Omental fat pad (tissue), 4 donors: ENCODE data around the gene TRPV4. TPM values are rescaled to one million over a fixed set of nuclear protein-coding genes. Genes with fewer than 3 reads are reported as not detected.

ENCODE experiments used
- ATAC-seq: fragments of 150-250 bp; one replicate; pipeline ENCODE4 v1.9.1; 2016; ENCODE audit warnings: mild to moderate bottlenecking, moderate library complexity; ENCODE audit not compliant: low FRiP score
- DNase-seq: peaks from one replicate; pipeline ENCODE4 v3.0.0-alpha.2; 2019; ENCODE audit warnings: low spot score
- total RNA-seq, 4 donors: library from RNA; depleted of rRNA; stranded (reverse); fragments of >200 nt; gene quantifications; one replicate each; pipeline ENCODE4 v1.1.0, GENCODE V29; 2016
- TF ChIP-seq, protein P1 (sequence below), 3 donors: fragments of 450-650 bp; IDR thresholded peaks; one replicate each; pipeline ENCODE4 v1.5.1; 2016 to 2017; ENCODE audit warnings: antibody characterized with exemption in 3 of 3, mild to moderate bottlenecking in 3 of 3, moderate library complexity in 2 of 3

TRPV4 gene
- total RNA-seq, 4 donors from 2014 or later, result 1.2 to 2.4 (median 1.6) TPM

DNA sequence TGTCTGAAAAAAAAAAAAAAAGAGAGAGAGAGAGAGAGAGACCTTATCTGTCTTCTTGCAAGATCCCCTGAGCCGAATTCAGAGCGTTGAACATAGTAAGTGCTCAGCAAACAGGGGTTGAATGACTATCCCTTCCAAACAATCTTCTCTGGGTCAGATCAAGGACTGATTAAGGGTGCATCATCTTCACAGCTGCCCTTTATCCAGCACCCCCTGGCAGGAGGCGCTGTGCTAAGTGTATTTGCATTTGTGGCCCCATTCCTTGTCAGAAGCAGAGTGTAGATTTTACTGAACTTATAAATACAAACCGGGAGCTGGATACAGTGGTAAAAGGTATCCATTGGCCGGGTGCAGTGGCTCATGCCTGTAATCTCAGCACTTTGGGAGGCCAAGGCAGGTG lies 8.8 kb upstream of the TRPV4 start:
- TF ChIP-seq, protein P1, sequence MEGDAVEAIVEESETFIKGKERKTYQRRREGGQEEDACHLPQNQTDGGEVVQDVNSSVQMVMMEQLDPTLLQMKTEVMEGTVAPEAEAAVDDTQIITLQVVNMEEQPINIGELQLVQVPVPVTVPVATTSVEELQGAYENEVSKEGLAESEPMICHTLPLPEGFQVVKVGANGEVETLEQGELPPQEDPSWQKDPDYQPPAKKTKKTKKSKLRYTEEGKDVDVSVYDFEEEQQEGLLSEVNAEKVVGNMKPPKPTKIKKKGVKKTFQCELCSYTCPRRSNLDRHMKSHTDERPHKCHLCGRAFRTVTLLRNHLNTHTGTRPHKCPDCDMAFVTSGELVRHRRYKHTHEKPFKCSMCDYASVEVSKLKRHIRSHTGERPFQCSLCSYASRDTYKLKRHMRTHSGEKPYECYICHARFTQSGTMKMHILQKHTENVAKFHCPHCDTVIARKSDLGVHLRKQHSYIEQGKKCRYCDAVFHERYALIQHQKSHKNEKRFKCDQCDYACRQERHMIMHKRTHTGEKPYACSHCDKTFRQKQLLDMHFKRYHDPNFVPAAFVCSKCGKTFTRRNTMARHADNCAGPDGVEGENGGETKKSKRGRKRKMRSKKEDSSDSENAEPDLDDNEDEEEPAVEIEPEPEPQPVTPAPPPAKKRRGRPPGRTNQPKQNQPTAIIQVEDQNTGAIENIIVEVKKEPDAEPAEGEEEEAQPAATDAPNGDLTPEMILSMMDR (IDR thresholded peaks at IDR 0.05), result no peak
- ATAC-seq (no peak), DNase-seq (no peak)

DNA sequence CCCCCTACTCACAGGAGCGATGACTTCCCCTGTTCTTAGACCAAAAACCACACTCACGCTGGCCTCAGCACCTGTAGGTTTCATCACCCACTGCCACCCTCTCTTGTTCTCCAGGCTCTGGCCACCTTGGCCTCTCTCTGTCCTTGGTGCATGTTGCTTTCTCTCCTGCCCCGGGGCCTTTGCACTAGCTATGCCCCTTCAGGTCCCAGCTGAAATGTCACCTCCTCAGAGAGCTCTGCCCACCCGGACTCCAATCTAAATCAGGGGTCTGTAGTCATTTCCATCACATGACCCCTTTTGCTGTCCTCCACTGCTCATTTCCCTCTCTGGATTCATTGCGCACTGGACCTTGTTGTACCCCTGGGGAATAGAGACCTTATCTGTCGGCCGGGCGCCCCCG lies 8.2 kb upstream of the TRPV4 start:
- DNase-seq (no peak), ATAC-seq (no peak)
- TF ChIP-seq, protein P1 (IDR thresholded peaks at IDR 0.05), result no peak

DNA sequence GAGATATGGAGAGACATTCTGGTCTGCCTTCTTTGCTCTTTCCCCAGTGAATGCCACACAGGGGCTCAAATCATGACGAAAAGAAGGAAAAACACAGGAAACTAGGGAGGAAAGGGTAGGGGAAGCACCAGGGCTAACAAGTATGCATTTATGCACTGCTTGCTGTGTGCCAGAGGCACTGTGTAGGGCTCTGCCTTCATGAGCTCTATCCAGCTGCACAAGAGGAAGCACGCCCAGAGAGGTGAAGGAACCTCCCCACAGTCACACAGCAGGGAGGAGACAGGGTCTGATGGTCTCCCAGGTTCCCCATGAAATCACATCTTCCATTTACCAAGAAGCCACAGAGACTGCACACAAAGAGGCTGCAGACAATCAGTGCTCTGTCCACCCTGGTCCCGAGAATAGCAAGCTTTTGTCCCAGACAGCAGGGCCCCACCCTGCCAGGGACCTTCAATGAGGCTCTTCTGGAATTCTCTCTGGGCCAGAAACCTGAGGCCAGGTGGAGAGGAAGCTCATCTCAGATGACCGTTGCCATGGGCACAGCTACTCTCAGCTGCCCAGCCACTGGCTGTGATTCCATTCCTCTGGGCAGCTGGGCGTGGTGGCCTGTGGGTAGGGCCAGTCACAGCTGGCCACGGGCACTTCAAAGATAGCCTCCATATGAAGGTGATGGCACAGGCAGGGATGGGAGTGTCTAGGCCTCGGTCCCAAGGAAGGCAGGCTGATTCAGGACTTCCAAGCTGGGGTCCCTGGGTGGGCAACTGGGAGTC lies 7.3 kb upstream of the TRPV4 start:
- ATAC-seq, result no peak
- TF ChIP-seq, protein P1 (IDR thresholded peaks at IDR 0.05), result no peak
- DNase-seq, result no peak

DNA sequence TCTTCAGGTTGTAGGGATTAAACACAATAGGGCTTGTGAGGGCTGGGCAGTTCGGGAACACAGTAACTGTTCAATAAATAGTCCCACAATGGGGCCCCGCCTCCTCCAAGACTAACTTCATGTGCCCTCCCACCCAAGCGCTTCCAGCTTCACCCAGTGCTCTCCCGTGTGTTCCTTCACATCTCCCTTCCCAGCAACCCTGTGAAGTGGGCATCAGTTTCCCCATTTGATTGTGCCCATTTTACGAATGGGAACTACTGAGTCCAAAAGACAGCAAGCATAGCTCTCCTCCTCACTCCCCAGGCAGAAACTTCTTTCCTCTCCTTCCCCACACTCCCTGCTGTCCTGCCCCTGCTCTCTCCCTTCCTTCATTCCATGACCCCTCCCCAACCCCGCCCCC lies 6.2 kb upstream of the TRPV4 start:
- DNase-seq (no peak), ATAC-seq (no peak)
- TF ChIP-seq, protein P1 (IDR thresholded peaks at IDR 0.05), result no peak

DNA sequence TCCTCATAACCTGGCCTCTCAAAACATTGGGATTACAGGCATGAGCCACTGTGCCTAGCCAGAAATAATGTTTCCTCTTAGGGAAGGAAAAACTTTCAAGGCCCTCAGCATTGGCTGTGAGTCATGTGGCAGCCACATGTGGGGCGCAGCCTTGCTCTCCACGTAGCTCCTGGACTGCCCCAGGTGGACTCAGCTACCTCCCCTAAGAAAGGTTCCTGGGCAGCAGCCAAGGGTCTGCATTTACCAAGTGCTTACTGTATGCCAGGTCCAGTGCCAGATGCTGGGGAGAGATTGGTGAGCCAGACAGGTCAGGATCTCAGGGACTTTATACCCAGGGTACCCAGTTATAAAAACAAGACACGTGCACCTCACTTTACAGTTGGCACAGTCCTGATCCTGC lies 3.7 kb upstream of the TRPV4 start:
- DNase-seq, result no peak
- no peak for ATAC-seq
- TF ChIP-seq, protein P1 (IDR thresholded peaks at IDR 0.05), result no peak

DNA sequence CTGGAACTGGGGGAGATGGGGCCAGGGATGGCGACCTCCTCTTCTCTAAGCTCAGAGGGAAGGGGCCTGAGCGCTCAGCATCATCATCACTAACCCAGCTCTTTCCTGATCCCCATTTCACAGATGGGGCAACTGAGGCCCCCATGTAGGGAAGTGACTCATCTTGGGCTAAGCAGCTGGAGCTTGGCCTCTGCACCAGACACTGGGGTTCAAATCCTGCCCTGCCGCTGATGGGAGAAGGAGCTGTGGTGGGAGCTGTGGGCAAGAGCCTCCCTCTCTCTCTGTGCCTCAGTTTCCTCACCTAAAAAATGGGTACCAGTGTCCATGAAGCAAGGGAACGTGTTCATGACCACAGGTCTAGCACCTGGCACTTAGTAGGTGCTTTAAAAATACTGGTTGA lies 2.6 kb upstream of the TRPV4 start:
- DNase-seq (no peak), ATAC-seq (no peak)
- TF ChIP-seq, protein P1 (IDR thresholded peaks at IDR 0.05), result no peak
